ENCODE measurements around the gene LPO. TPM values are rescaled to one million over a fixed set of nuclear protein-coding genes. Genes with fewer than 3 reads are reported as not detected.

The LPO gene
- total and polyA plus RNA-seq, 2 donors (not counting 1 experiment from before 2014, with no cell fraction given): not detected

DNA sequence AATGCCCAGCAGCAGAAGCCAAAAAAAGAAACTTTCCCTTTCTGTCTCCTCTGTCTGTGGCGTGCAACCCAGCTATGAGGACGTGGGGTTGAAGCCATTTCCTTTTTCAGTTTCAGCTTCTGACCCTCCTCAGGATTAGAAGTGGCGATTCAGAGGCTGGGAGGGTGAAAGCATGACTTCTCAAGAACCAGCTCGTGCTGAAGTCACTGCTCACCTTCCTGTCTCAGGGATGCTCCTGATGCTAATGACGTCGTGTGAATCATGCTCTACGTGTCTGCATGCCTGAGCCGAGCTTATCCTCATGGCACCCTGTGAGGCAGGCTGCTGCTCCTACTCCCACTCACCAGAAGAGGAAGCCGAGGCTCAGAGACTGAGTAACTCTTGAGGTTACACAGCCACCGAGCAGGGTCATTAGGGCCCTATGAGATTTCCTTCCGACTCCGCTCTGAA lies 5.7 kb upstream of the LPO start:
- DNase-seq (ENCODE audit: low read depth in 2 of 2): peak; percentile 12 to 92
- Histone ChIP-seq H3K9me3 (ENCODE audit: control insufficient read depth, insufficient read depth, low read depth, low read length) (no peaks in the 10 kb centered on the region), H3K9ac (ENCODE audit: insufficient read depth, low read length) (no peak overlapping the region), H3K4me3 (replicated peaks in 1 of 4; ENCODE audit: control extremely low read depth in 1 of 4, insufficient read depth in 1 of 4, low read depth in 3 of 4, low read length in 4 of 4) (no peak overlapping the region), H3K27me3 (ENCODE audit: control insufficient read depth, insufficient read depth, low read length) (peaks cover 5% of the 10 kb centered on the region), H3K4me2 (ENCODE audit: extremely low read depth, insufficient read depth, low read length) (no peak overlapping the region), H2AFZ (ENCODE audit: low read length) (peak overlapping the region; percentile 38), H3K27ac (ENCODE audit: insufficient read depth, low read length) (no peak overlapping the region), H3K4me1 (ENCODE audit: control insufficient read depth, extremely low read depth, insufficient read depth, low read length) (no peaks in the 10 kb centered on the region), H4K20me1 (ENCODE audit: control insufficient read depth, extremely low read depth, insufficient read depth, low read length) (no peaks in the 10 kb centered on the region), H3K79me2 (ENCODE audit: control insufficient read depth, insufficient read depth, low read length) (no peaks in the 10 kb centered on the region), H3K36me3 (ENCODE audit: control insufficient read depth, insufficient read depth, low read length) (no peaks in the 10 kb centered on the region)
- TF ChIP-seq, protein P1, sequence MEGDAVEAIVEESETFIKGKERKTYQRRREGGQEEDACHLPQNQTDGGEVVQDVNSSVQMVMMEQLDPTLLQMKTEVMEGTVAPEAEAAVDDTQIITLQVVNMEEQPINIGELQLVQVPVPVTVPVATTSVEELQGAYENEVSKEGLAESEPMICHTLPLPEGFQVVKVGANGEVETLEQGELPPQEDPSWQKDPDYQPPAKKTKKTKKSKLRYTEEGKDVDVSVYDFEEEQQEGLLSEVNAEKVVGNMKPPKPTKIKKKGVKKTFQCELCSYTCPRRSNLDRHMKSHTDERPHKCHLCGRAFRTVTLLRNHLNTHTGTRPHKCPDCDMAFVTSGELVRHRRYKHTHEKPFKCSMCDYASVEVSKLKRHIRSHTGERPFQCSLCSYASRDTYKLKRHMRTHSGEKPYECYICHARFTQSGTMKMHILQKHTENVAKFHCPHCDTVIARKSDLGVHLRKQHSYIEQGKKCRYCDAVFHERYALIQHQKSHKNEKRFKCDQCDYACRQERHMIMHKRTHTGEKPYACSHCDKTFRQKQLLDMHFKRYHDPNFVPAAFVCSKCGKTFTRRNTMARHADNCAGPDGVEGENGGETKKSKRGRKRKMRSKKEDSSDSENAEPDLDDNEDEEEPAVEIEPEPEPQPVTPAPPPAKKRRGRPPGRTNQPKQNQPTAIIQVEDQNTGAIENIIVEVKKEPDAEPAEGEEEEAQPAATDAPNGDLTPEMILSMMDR (conservative IDR thresholded peaks at IDR 0.05 in 1 of 2, IDR thresholded peaks at IDR 0.05 in 1 of 2; ENCODE audit: low read depth in 1 of 2, low read length in 2 of 2): no peak
- TF ChIP-seq EZH2 (IDR thresholded peaks at IDR 0.05; ENCODE audit: low read length, missing control alignments): no peak

DNA sequence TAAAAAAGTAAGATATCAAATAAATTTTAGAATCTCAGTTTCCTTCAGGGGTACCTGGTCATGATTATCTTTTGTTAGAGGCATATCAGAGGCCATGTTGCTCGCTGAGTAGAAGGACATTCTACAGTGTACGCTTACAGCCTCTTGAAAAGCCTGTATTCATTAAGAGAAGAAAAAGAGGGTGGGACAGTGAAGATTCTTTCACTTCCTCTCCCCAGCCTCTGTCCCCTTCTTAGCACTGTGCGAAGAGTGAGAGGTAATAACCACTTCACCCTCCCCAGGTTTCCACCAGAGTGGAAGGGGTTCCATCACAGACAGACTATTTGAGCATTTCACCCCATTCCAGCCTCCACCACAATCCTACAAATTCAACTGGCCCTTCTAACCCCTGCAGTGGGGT lies 4.8 kb upstream of the LPO start:
- Histone ChIP-seq H3K27ac (ENCODE audit: insufficient read depth, low read length) (no peak overlapping the region), H3K79me2 (ENCODE audit: control insufficient read depth, insufficient read depth, low read length) (no peaks in the 10 kb centered on the region), H3K4me1 (ENCODE audit: control insufficient read depth, extremely low read depth, insufficient read depth, low read length) (no peaks in the 10 kb centered on the region), H4K20me1 (ENCODE audit: control insufficient read depth, extremely low read depth, insufficient read depth, low read length) (no peaks in the 10 kb centered on the region), H3K36me3 (ENCODE audit: control insufficient read depth, insufficient read depth, low read length) (no peaks in the 10 kb centered on the region), H3K4me3 (replicated peaks in 1 of 4; ENCODE audit: control extremely low read depth in 1 of 4, insufficient read depth in 1 of 4, low read depth in 3 of 4, low read length in 4 of 4) (no peak overlapping the region), H3K27me3 (ENCODE audit: control insufficient read depth, insufficient read depth, low read length) (peaks cover 6% of the 10 kb centered on the region), H3K9ac (ENCODE audit: insufficient read depth, low read length) (no peak overlapping the region), H3K4me2 (ENCODE audit: extremely low read depth, insufficient read depth, low read length) (no peak overlapping the region), H2AFZ (ENCODE audit: low read length) (no peak overlapping the region), H3K9me3 (ENCODE audit: control insufficient read depth, insufficient read depth, low read depth, low read length) (no peaks in the 10 kb centered on the region)
- no peak for DNase-seq (ENCODE audit: low read depth in 2 of 2)
- TF ChIP-seq, protein P1 (conservative IDR thresholded peaks at IDR 0.05 in 1 of 2, IDR thresholded peaks at IDR 0.05 in 1 of 2; ENCODE audit: low read depth in 1 of 2, low read length in 2 of 2): no peak
- TF ChIP-seq EZH2 (IDR thresholded peaks at IDR 0.05; ENCODE audit: low read length, missing control alignments): no peak

DNA sequence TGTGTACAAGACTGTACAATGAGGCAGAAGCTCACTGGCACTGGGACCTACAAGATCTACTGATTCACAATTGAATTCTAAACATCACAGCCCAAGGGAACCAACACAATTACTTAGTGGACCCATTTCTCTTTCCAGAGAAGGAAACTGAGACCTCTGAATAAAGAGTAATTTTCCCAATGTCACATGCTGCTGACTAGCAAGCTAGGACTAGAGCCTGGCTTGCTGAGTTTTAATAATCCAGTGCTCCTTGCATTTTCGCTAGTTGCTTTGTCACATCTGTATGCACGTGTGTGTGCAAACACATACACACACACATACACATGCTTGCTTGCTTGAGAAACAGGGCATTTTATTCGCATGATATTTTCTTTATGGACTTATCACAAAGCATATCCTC lies 3.9 kb upstream of the LPO start:
- Histone ChIP-seq H3K27me3 (ENCODE audit: control insufficient read depth, insufficient read depth, low read length) (peaks cover 12% of the 10 kb centered on the region), H3K9ac (ENCODE audit: insufficient read depth, low read length) (no peak overlapping the region), H2AFZ (ENCODE audit: low read length) (no peak overlapping the region), H3K4me3 (replicated peaks in 1 of 4; ENCODE audit: control extremely low read depth in 1 of 4, insufficient read depth in 1 of 4, low read depth in 3 of 4, low read length in 4 of 4) (no peak overlapping the region), H3K27ac (ENCODE audit: insufficient read depth, low read length) (no peak overlapping the region), H3K4me1 (ENCODE audit: control insufficient read depth, extremely low read depth, insufficient read depth, low read length) (no peaks in the 10 kb centered on the region), H3K4me2 (ENCODE audit: extremely low read depth, insufficient read depth, low read length) (no peak overlapping the region), H4K20me1 (ENCODE audit: control insufficient read depth, extremely low read depth, insufficient read depth, low read length) (no peaks in the 10 kb centered on the region), H3K36me3 (ENCODE audit: control insufficient read depth, insufficient read depth, low read length) (no peaks in the 10 kb centered on the region), H3K9me3 (ENCODE audit: control insufficient read depth, insufficient read depth, low read depth, low read length) (no peaks in the 10 kb centered on the region), H3K79me2 (ENCODE audit: control insufficient read depth, insufficient read depth, low read length) (no peaks in the 10 kb centered on the region)
- TF ChIP-seq, protein P1 (conservative IDR thresholded peaks at IDR 0.05 in 1 of 2, IDR thresholded peaks at IDR 0.05 in 1 of 2; ENCODE audit: low read depth in 1 of 2, low read length in 2 of 2): no peak
- no peak for TF ChIP-seq EZH2 (IDR thresholded peaks at IDR 0.05; ENCODE audit: low read length, missing control alignments)
- no peak for DNase-seq (ENCODE audit: low read depth in 2 of 2)
